ENCODE results near the gene ENPEP. TPM values are rescaled to one million over a fixed set of nuclear protein-coding genes. Genes with fewer than 3 reads are reported as not detected.
"Not testable (repeated sequence)": the region's sequence is repeated elsewhere in the genome, so short reads cannot be mapped to it uniquely, and the experiment has no call there.

ENPEP gene
- total and polyA plus RNA-seq, 7 experiments from 2014 or later = 0.29 TPM; not detected in 6

DNA sequence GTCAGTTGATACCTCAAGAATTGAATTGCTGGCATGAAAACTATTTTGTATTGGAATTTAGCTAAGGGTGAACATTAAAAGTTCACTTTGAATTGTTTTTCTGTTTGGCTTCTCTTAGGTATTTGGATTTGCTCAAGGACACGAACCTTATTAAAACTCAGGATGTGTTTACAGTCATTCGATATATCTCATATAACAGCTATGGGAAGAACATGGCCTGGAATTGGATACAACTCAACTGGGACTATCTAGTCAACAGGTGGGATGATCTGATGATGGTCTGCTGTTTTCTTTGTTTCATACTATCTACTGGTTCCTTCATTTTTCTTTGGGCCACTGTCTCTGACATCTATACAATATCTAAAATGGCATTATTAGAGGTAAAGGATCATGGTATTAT, 77.2 kb downstream of the ENPEP start:
- no peaks in the 10 kb centered on the region for H3K4me1 Mint-ChIP-seq
- DNase-seq (no peak), ATAC-seq (no peak)
- Histone ChIP-seq H3K36me3 (ENCODE audit: control insufficient read depth in 2 of 3, insufficient read depth in 3 of 3, low read length in 3 of 3) (no peaks in the 10 kb centered on the region), H3K27ac (ENCODE audit: low read depth, low read length) (no peak overlapping the region), H3K4me3 (ENCODE audit: low read length) (no peak overlapping the region), H3K9me3 (ENCODE audit: control insufficient read depth in 2 of 3, low read length in 3 of 3) (no peaks in the 10 kb centered on the region), H3K4me1 (ENCODE audit: control insufficient read depth in 2 of 2, insufficient read depth in 2 of 2, low read length in 2 of 2) (no peaks in the 10 kb centered on the region), H3K27me3 (ENCODE audit: control insufficient read depth in 2 of 2, insufficient read depth in 2 of 2, low read length in 2 of 2) (no peaks in the 10 kb centered on the region)
- H3K4me3 Mint-ChIP-seq = no peak overlapping the region
- H3K27ac Mint-ChIP-seq = no peak overlapping the region
- POLR2A ChIA-PET = no interaction called here
- H3K27me3 Mint-ChIP-seq = peaks cover 27 to 33% (median 28%) of the 10 kb centered on the region in 5 donors
- H3K9me3 Mint-ChIP-seq = no peaks in the 10 kb centered on the region
- intact Hi-C loops (cut with micrococcal nuclease) = no loop called here
- CTCF ChIA-PET = no interaction called here
- no peaks in the 10 kb centered on the region for H3K36me3 Mint-ChIP-seq

DNA sequence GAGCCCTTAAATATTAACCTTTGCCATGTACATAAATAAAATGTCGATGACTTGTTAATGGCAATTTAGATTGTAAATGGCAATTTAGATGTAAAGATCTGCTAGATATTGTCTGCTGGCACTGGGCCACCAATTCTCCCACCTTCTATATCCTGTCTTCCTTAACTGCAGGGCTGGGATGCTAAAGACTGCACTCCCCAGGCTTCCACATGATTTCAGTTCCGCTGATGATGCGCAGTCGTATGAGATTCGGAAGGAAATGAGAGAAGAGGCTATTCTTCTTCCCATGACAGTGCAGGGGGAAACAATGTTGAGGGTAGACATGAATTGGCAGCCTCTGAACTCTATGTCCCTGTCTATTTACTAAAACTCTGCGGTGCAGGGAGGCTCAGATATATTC, 91.3 kb downstream of the ENPEP start:
- Mint-ChIP-seq H3K27ac (no peak overlapping the region), H3K4me3 (no peak overlapping the region), H3K4me1 (no peaks in the 10 kb centered on the region), H3K27me3 (peaks cover 7 to 36% (median 31%) of the 10 kb centered on the region in 5 donors), H3K36me3 (no peaks in the 10 kb centered on the region), H3K9me3 (peaks cover 0 to 5% (median 2%) of the 10 kb centered on the region in 11 donors)
- DNase-seq (no peak), ATAC-seq (no peak)
- no peak overlapping the region for H3K27ac ChIP-seq (ENCODE audit: low read depth, low read length)
- no peaks in the 10 kb centered on the region for H3K9me3 ChIP-seq (ENCODE audit: control insufficient read depth in 2 of 3, low read length in 3 of 3)
- H3K4me3 ChIP-seq (ENCODE audit: low read length) = no peak overlapping the region
- no peaks in the 10 kb centered on the region for H3K27me3 ChIP-seq (ENCODE audit: control insufficient read depth in 2 of 2, insufficient read depth in 2 of 2, low read length in 2 of 2)
- intact Hi-C loops (cut with micrococcal nuclease) = no loop called here
- H3K36me3 ChIP-seq (ENCODE audit: control insufficient read depth in 2 of 3, insufficient read depth in 3 of 3, low read length in 3 of 3) = no peaks in the 10 kb centered on the region
- ChIA-PET POLR2A (no interaction called here), CTCF (no interaction called here)
- no peaks in the 10 kb centered on the region for H3K4me1 ChIP-seq (ENCODE audit: control insufficient read depth in 2 of 2, insufficient read depth in 2 of 2, low read length in 2 of 2)

DNA sequence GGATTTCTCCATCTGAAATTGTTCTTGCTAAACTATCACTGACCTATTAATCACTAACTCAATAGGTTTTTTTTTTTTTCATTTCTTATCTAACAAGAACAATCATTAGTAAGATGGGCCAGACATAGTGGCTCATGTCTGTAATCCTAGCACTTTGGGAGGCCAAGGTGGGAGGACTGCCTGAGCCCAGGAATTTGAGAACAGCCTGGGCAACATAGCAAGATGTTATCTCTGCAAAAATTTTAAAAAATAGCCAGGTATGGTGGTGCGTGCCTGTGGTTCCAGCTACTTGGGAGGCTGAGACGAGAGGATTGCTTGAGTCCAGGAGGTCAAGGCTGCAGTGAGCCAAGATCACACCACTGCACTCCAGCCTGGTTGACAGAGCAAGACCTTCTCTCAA, 100.7 kb downstream of the ENPEP start:
- Mint-ChIP-seq H3K9me3 (peaks cover 0 to 23% (median 8%) of the 10 kb centered on the region in 11 donors), H3K27me3 (peaks cover 7 to 18% (median 11%) of the 10 kb centered on the region in 5 donors)
- H3K9me3 ChIP-seq (ENCODE audit: control insufficient read depth in 2 of 3, low read length in 3 of 3); ATAC-seq; intact Hi-C loops (cut with micrococcal nuclease); CTCF ChIA-PET; H3K36me3 Mint-ChIP-seq; H3K4me3 ChIP-seq (ENCODE audit: low read length); H3K27me3 ChIP-seq (ENCODE audit: control insufficient read depth in 2 of 2, insufficient read depth in 2 of 2, low read length in 2 of 2); H3K4me3 Mint-ChIP-seq; DNase-seq; H3K4me1 Mint-ChIP-seq; H3K4me1 ChIP-seq (ENCODE audit: control insufficient read depth in 2 of 2, insufficient read depth in 2 of 2, low read length in 2 of 2); POLR2A ChIA-PET; H3K36me3 ChIP-seq (ENCODE audit: control insufficient read depth in 2 of 3, insufficient read depth in 3 of 3, low read length in 3 of 3); H3K27ac Mint-ChIP-seq; H3K27ac ChIP-seq (ENCODE audit: low read depth, low read length): not testable (repeated sequence)

DNA sequence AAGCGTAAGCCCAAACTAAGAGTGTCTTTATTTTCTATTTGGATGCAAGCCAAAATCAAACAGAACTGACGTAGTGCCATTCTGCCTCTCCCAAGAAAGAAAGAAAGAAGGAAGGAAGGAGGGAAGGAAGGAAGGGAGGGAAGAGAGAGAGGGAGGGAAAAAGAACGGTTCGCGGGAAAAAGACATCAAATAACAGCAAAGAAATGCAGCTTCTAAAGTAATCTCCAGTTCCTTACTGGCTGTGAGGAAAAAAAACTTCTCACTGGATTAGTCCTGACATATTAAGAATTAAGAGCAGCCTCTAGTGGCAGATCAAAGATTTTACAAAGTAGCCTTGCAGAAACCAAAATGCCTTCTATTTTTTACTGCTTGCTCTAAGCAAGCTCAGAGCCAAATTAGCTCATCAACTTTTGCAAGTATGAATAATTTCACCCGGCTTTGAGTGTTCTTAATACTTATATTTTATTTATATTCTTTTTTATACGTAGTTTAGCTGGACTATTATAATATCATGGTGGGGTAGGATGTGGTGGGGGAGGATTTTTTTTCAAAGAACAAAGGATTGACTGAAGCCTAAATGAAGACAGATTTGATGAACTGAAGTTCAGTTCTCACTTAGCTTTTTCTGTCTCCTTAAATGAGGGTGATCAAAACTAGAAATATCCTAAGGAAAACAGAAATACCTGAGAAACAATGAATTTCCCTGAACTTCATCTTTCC, 110.3 kb downstream of the ENPEP start:
- Mint-ChIP-seq H3K4me3 (no peak overlapping the region), H3K36me3 (no peaks in the 10 kb centered on the region), H3K4me1 (peaks cover 0 to 4% (median 0%) of the 10 kb centered on the region in 7 donors), H3K9me3 (peaks cover 0 to 7% (median 0%) of the 10 kb centered on the region in 11 donors), H3K27me3 (peaks cover 7 to 39% (median 19%) of the 10 kb centered on the region in 5 donors), H3K27ac (no peak overlapping the region)
- ChIA-PET CTCF (no interaction called here), POLR2A (no interaction called here)
- intact Hi-C loops (cut with micrococcal nuclease) = no loop called here
- Histone ChIP-seq H3K4me3 (ENCODE audit: low read length) (no peak overlapping the region), H3K27me3 (ENCODE audit: control insufficient read depth in 2 of 2, insufficient read depth in 2 of 2, low read length in 2 of 2) (no peaks in the 10 kb centered on the region), H3K4me1 (ENCODE audit: control insufficient read depth in 2 of 2, insufficient read depth in 2 of 2, low read length in 2 of 2) (no peaks in the 10 kb centered on the region), H3K27ac (ENCODE audit: low read depth, low read length) (no peak overlapping the region), H3K9me3 (ENCODE audit: control insufficient read depth in 2 of 3, low read length in 3 of 3) (no peaks in the 10 kb centered on the region), H3K36me3 (ENCODE audit: control insufficient read depth in 2 of 3, insufficient read depth in 3 of 3, low read length in 3 of 3) (no peaks in the 10 kb centered on the region)
- DNase-seq (no peak), ATAC-seq (no peak)

DNA sequence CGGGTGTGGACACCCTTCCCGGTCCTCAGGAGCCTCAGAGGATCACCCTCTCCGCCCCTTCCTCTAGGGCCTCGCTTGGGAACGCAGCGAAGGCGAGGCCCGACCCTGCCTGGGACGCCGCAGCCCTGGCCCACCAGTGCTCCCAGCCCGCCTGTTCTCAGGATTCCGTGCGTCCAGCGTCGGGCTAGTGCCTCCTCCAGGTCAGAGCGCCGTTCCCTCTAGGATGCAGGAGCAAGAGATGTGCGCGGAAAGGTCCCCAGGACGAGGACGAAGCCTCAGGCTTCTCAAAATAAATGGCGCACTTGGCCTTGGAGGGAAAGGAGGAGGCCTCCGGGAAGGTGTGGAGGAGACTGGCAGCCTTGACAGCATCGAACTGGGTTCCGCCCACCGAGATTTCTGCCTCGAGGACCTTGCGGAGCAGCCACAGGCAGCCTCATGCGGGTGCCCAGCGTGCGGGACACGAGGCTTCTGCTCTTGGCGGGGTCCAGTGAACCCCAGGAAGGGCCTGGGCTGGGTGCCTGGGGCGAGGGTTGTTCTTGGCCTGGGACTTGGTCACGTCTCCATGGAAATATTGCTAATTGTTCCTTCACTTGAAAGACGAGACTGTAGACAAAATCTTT, 111.8 kb downstream of the ENPEP start:
- Mint-ChIP-seq H3K36me3 (no peaks in the 10 kb centered on the region), H3K27me3 (peaks cover 4 to 34% (median 19%) of the 10 kb centered on the region in 5 donors), H3K4me3 (no peak overlapping the region), H3K27ac (no peak overlapping the region), H3K9me3 (peaks cover 0 to 6% (median 0%) of the 10 kb centered on the region in 11 donors), H3K4me1 (peaks cover 0 to 4% (median 0%) of the 10 kb centered on the region in 7 donors)
- ChIA-PET CTCF (no interaction called here), POLR2A (no interaction called here)
- no peak overlapping the region for H3K4me3 ChIP-seq (ENCODE audit: low read length)
- H3K4me1 ChIP-seq (ENCODE audit: control insufficient read depth in 2 of 2, insufficient read depth in 2 of 2, low read length in 2 of 2) = no peaks in the 10 kb centered on the region
- no peaks in the 10 kb centered on the region for H3K9me3 ChIP-seq (ENCODE audit: control insufficient read depth in 2 of 3, low read length in 3 of 3)
- intact Hi-C loops (cut with micrococcal nuclease) = no loop called here
- DNase-seq (no peak), ATAC-seq (no peak)
- H3K27me3 ChIP-seq (ENCODE audit: control insufficient read depth in 2 of 2, insufficient read depth in 2 of 2, low read length in 2 of 2) = no peaks in the 10 kb centered on the region
- no peak overlapping the region for H3K27ac ChIP-seq (ENCODE audit: low read depth, low read length)
- no peaks in the 10 kb centered on the region for H3K36me3 ChIP-seq (ENCODE audit: control insufficient read depth in 2 of 3, insufficient read depth in 3 of 3, low read length in 3 of 3)

DNA sequence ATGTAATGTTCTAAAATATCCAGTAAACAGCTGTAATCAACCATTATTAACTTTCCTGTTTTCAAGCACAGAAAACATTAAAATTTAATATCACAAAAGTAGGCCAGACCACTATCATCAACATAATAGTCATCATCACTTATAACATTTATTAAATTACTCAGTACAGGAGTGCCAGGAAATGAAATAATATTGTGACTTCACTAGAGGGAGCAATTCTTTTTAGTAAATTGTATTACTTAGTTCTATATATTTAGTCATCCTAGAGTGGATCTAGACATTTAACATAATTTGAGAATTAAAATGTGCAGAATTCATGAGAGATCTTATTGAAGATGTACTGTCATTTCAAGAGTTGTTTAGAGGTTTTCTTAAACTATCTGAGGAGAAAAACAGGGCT, 113.3 kb downstream of the ENPEP start:
- Histone ChIP-seq H3K27me3 (ENCODE audit: control insufficient read depth in 2 of 2, insufficient read depth in 2 of 2, low read length in 2 of 2) (no peaks in the 10 kb centered on the region), H3K4me3 (ENCODE audit: low read length) (no peak overlapping the region), H3K4me1 (ENCODE audit: control insufficient read depth in 2 of 2, insufficient read depth in 2 of 2, low read length in 2 of 2) (no peaks in the 10 kb centered on the region), H3K36me3 (ENCODE audit: control insufficient read depth in 2 of 3, insufficient read depth in 3 of 3, low read length in 3 of 3) (no peaks in the 10 kb centered on the region), H3K9me3 (ENCODE audit: control insufficient read depth in 2 of 3, low read length in 3 of 3) (no peaks in the 10 kb centered on the region), H3K27ac (ENCODE audit: low read depth, low read length) (no peak overlapping the region)
- Mint-ChIP-seq H3K4me3 (no peak overlapping the region), H3K27ac (no peak overlapping the region), H3K4me1 (peaks cover 0 to 4% (median 0%) of the 10 kb centered on the region in 7 donors), H3K27me3 (peaks cover 2 to 25% (median 14%) of the 10 kb centered on the region in 5 donors), H3K36me3 (no peaks in the 10 kb centered on the region), H3K9me3 (peaks cover 0 to 7% (median 2%) of the 10 kb centered on the region in 11 donors)
- ATAC-seq (no peak), DNase-seq (no peak)
- intact Hi-C loops (cut with micrococcal nuclease) = no loop called here
- CTCF ChIA-PET = no interaction called here
- POLR2A ChIA-PET = no interaction called here

DNA sequence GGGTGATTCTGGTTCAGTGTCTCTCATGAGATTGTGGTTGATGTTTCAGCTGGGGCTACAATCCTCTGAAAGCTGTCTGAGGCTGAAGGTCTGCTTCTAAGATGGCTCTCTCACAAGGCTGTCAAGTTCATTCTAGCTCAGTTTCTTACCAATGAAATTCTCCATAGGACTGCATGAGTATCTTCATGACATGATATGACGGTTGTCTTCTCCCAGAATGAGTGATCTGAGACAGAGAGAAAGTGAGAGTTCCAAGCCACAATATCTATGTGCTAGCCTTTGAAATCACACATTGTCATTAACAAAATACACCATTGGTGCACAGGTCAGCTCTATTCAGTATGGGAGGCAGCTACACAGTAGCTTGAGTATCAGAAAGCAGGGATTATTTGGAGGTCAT, 119.6 kb downstream of the ENPEP start:
- intact Hi-C loops (cut with micrococcal nuclease) = no loop called here
- no peaks in the 10 kb centered on the region for H3K36me3 ChIP-seq (ENCODE audit: control insufficient read depth in 2 of 3, insufficient read depth in 3 of 3, low read length in 3 of 3)
- H3K9me3 Mint-ChIP-seq = peaks cover 2 to 33% (median 12%) of the 10 kb centered on the region in 11 donors
- POLR2A ChIA-PET = no interaction called here
- H3K27me3 Mint-ChIP-seq = peaks cover 7 to 38% (median 22%) of the 10 kb centered on the region in 5 donors
- CTCF ChIA-PET = no interaction called here
- peaks cover 0 to 7% (median 0%) of the 10 kb centered on the region in 5 donors for H3K36me3 Mint-ChIP-seq
- no peak overlapping the region for H3K4me3 Mint-ChIP-seq
- no peaks in the 10 kb centered on the region for H3K27me3 ChIP-seq (ENCODE audit: control insufficient read depth in 2 of 2, insufficient read depth in 2 of 2, low read length in 2 of 2)
- no peak overlapping the region for H3K27ac Mint-ChIP-seq
- DNase-seq (no peak), ATAC-seq (no peak)
- H3K9me3 ChIP-seq (ENCODE audit: control insufficient read depth in 2 of 3, low read length in 3 of 3) = no peaks in the 10 kb centered on the region
- H3K4me1 ChIP-seq (ENCODE audit: control insufficient read depth in 2 of 2, insufficient read depth in 2 of 2, low read length in 2 of 2) = no peaks in the 10 kb centered on the region
- H3K4me1 Mint-ChIP-seq = no peaks in the 10 kb centered on the region
- H3K27ac ChIP-seq (ENCODE audit: low read depth, low read length) = no peak overlapping the region
- no peak overlapping the region for H3K4me3 ChIP-seq (ENCODE audit: low read length)
